Parathyroid adenoma (tissue), 2 donors: ENCODE measurements around the gene FSD1L.

Experiments used
- H2AFZ ChIP-seq: fragments of 300-600 bp; sonication (generic); one replicate; pipeline ENCODE4 v1.7.0; 2017; ENCODE audit warnings: antibody characterized with exemption, mild to moderate bottlenecking
- H3K27ac ChIP-seq: fragments of 300-600 bp; sonication (generic); one replicate; pipeline ENCODE4 v1.7.0; 2017
- H3K27me3 ChIP-seq: fragments of 300-600 bp; sonication (generic); one replicate; pipeline ENCODE4 v1.7.0; 2017; ENCODE audit warnings: low read length; ENCODE audit not compliant: control insufficient read depth, insufficient read depth
- H3K36me3 ChIP-seq: fragments of 300-600 bp; sonication (generic); one replicate; pipeline ENCODE4 v1.7.0; 2017; ENCODE audit warnings: low read length; ENCODE audit not compliant: control insufficient read depth, insufficient read depth
- H3K4me1 ChIP-seq: fragments of 300-600 bp; sonication (generic); one replicate; pipeline ENCODE4 v1.7.0; 2017; ENCODE audit warnings: control low read depth
- H3K4me2 ChIP-seq: fragments of 300-600 bp; sonication (generic); one replicate; pipeline ENCODE4 v1.7.0; 2017; ENCODE audit warnings: low read length
- H3K4me3 ChIP-seq: fragments of 300-600 bp; sonication (generic); one replicate; pipeline ENCODE4 v1.7.0; 2017; ENCODE audit warnings: low read depth, low read length
- H3K79me2 ChIP-seq: fragments of 300-600 bp; sonication (generic); one replicate; pipeline ENCODE4 v1.7.0; 2017; ENCODE audit warnings: control low read depth
- H3K9ac ChIP-seq: fragments of 300-600 bp; sonication (generic); one replicate; pipeline ENCODE4 v1.7.0; 2017; ENCODE audit warnings: mild to moderate bottlenecking
- H3K9me3 ChIP-seq: fragments of 300-600 bp; sonication (generic); one replicate; pipeline ENCODE4 v1.7.0; 2017; ENCODE audit warnings: low read length; ENCODE audit not compliant: control insufficient read depth
- TF ChIP-seq, protein P1 (sequence below): fragments of 300-600 bp; sonication (generic); IDR thresholded peaks from one replicate; pipeline ENCODE4 v1.7.0; 2017; ENCODE audit warnings: antibody characterized with exemption, mild to moderate bottlenecking
- donor health status: primary hyperparathyroidism.

FSD1L gene

GRCh38 chr9:105439428-105439827, 8.4 kb upstream of the FSD1L start:
- Histone ChIP-seq H3K27me3 (no peaks in the 10 kb centered on the region), H3K79me2 (no peaks in the 10 kb centered on the region), H3K9ac (no peak overlapping the region), H3K27ac (no peak overlapping the region), H3K36me3 (no peaks in the 10 kb centered on the region), H3K9me3 (no peaks in the 10 kb centered on the region), H2AFZ (no peak overlapping the region), H3K4me2 (no peak overlapping the region), H3K4me1 (peaks cover 11% of the 10 kb centered on the region), H3K4me3 (no peak overlapping the region)
- TF ChIP-seq, protein P1, sequence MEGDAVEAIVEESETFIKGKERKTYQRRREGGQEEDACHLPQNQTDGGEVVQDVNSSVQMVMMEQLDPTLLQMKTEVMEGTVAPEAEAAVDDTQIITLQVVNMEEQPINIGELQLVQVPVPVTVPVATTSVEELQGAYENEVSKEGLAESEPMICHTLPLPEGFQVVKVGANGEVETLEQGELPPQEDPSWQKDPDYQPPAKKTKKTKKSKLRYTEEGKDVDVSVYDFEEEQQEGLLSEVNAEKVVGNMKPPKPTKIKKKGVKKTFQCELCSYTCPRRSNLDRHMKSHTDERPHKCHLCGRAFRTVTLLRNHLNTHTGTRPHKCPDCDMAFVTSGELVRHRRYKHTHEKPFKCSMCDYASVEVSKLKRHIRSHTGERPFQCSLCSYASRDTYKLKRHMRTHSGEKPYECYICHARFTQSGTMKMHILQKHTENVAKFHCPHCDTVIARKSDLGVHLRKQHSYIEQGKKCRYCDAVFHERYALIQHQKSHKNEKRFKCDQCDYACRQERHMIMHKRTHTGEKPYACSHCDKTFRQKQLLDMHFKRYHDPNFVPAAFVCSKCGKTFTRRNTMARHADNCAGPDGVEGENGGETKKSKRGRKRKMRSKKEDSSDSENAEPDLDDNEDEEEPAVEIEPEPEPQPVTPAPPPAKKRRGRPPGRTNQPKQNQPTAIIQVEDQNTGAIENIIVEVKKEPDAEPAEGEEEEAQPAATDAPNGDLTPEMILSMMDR, result no peak

DNA sequence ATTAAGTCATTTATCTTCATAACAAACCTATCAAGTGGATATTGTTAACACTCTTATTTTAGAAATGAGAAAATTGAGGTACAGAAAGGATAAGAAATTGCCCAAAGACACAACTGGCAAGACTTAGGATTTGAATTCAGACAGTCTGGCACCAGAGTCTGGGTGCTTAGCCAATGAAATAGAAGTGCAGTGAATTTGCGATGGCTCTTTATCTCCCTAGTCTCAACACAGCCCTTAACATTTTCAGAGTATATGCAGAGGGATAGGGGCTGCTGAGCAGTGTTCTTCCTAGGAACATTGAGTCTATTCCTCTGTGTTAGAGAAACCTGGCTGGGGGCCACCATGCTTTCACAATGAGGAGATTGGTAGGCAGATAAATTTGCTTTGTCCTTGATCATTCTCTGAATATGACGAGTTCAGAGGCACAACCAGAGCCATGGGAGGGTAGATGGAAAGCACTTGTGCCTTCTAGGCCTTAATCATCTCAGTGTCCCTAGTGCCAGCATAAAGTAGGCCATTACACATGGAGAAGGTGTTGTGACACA, 6.1 kb upstream of the FSD1L start:
- H3K4me3 ChIP-seq, result no peak overlapping the region
- peaks cover 11% of the 10 kb centered on the region for H3K4me1 ChIP-seq
- H3K4me2 ChIP-seq, result no peak overlapping the region
- no peaks in the 10 kb centered on the region for H3K9me3 ChIP-seq
- no peak overlapping the region for H3K9ac ChIP-seq
- H3K27ac ChIP-seq, result peak overlapping the region; percentile 77
- no peaks in the 10 kb centered on the region for H3K36me3 ChIP-seq
- TF ChIP-seq, protein P1, result no peak
- no peaks in the 10 kb centered on the region for H3K79me2 ChIP-seq
- no peaks in the 10 kb centered on the region for H3K27me3 ChIP-seq
- peak overlapping the region; percentile 42 for H2AFZ ChIP-seq

- Histone ChIP-seq H3K27me3 (no peaks in the 10 kb centered on the region), H3K4me2 (no peak overlapping the region), H3K79me2 (no peaks in the 10 kb centered on the region), H3K9me3 (no peaks in the 10 kb centered on the region), H3K9ac (no peak overlapping the region), H3K36me3 (no peaks in the 10 kb centered on the region), H2AFZ (no peak overlapping the region), H3K4me3 (no peak overlapping the region), H3K4me1 (peaks cover 11% of the 10 kb centered on the region), H3K27ac (no peak overlapping the region)
- TF ChIP-seq, protein P1, result no peak
Measured at GRCh38 chr9:105443121-105443520, 4.7 kb upstream of the FSD1L start.

- TF ChIP-seq, protein P1, result no peak
- no peak overlapping the region for H3K27ac ChIP-seq
- H2AFZ ChIP-seq, result peak overlapping the region; percentile 38
- H3K79me2 ChIP-seq, result peaks cover 3% of the 10 kb centered on the region
- no peaks in the 10 kb centered on the region for H3K9me3 ChIP-seq
- no peaks in the 10 kb centered on the region for H3K27me3 ChIP-seq
- H3K4me2 ChIP-seq, result no peak overlapping the region
- H3K4me1 ChIP-seq, result peaks cover 14% of the 10 kb centered on the region
- no peak overlapping the region for H3K9ac ChIP-seq
- H3K36me3 ChIP-seq, result no peaks in the 10 kb centered on the region
- H3K4me3 ChIP-seq, result no peak overlapping the region
Measured at GRCh38 chr9:105444130-105444529, 3.7 kb upstream of the FSD1L start.

GRCh38 chr9:105445203-105445881, 2.5 kb upstream of the FSD1L start:
- TF ChIP-seq, protein P1, result no peak
- no peak overlapping the region for H3K9ac ChIP-seq
- H3K4me3 ChIP-seq, result no peak overlapping the region
- peaks cover 3% of the 10 kb centered on the region for H3K79me2 ChIP-seq
- peak overlapping the region; percentile 19 for H3K27ac ChIP-seq
- H3K4me2 ChIP-seq, result no peak overlapping the region
- no peaks in the 10 kb centered on the region for H3K27me3 ChIP-seq
- H2AFZ ChIP-seq, result peak overlapping the region; percentile 53
- H3K4me1 ChIP-seq, result peaks cover 14% of the 10 kb centered on the region
- no peaks in the 10 kb centered on the region for H3K36me3 ChIP-seq
- H3K9me3 ChIP-seq, result no peaks in the 10 kb centered on the region
